ENCODE data around the gene EXOSC2. TPM values are rescaled to one million over a fixed set of nuclear protein-coding genes. Genes with fewer than 3 reads are reported as not detected.

EXOSC2 gene
- total and polyA plus RNA-seq, 2 of the 13 experiments (the other 11 are each of a cell fraction or from before 2014, with no cell fraction given) = 27.5 to 63.8 TPM

- intact Hi-C loops (cut with micrococcal nuclease; ENCODE audit: unreplicated experiment) (no loop called here), in situ Hi-C loops (cut with HindIII; ENCODE audit: extremely low pct_ligation_motif_present, low pct_unique_long_range_greater_than_20kb) (no loop called here)
- no peak overlapping the region for H3K27ac ChIP-seq (ENCODE audit: extremely low read length, insufficient read depth, low read length)
- no TSS peak for BruUV-seq (replicated peaks)
- no peak overlapping the region for H3K4me2 ChIP-seq (ENCODE audit: low read depth, low read length)
- H2AFZ ChIP-seq (ENCODE audit: low read length) = no peak overlapping the region
- H3K27me3 ChIP-seq (ENCODE audit: control insufficient read depth in 1 of 2, insufficient read depth in 2 of 2, low read length in 2 of 2) = no peaks in the 10 kb centered on the region
- H3K79me2 ChIP-seq (ENCODE audit: insufficient read depth, low read length) = peaks cover 11% of the 10 kb centered on the region
- H3K9me3 ChIP-seq (ENCODE audit: low read length) = no peaks in the 10 kb centered on the region
- FAIRE-seq = no peak
- ChIA-PET CTCF (ENCODE audit: low intra/inter-chr PET ratio, low total read pairs) (no interaction called here), POLR2A (no interaction called here)
- WGBS (ENCODE audit: low lambda C conversion rate) = 99% methylated on average over 3 of the region's 3 CpGs
- H3K36me3 ChIP-seq (replicated peaks in 1 of 2; ENCODE audit: control insufficient read depth in 1 of 2, insufficient read depth in 2 of 2, low read length in 2 of 2) = no peaks in the 10 kb centered on the region; a peak in 1 of 5 replicates
- TF ChIP-seq PLRG1 (conservative IDR thresholded peaks at IDR 0.05) (no peak), ZNF138 (CRISPR knock-in tag; IDR thresholded peaks at IDR 0.05; ENCODE audit: low read depth) (no peak), ZNF282 (IDR thresholded peaks at IDR 0.05; ENCODE audit: partially characterized antibody) (no peak), TEF (CRISPR knock-in tag; IDR thresholded peaks at IDR 0.05) (no peak), KMT2B (CRISPR knock-in tag; IDR thresholded peaks at IDR 0.05) (no peak), CCAR2 (optimal IDR thresholded peaks at IDR 0.05; ENCODE audit: low read depth, low read length) (no peak), POLR2A (IDR thresholded peaks at IDR 0.05; ENCODE audit: insufficient read depth in 1 of 2, low read depth in 2 of 2, low read length in 2 of 2) (no peak), ZNF850 (CRISPR knock-in tag; conservative IDR thresholded peaks at IDR 0.05) (no peak), ZBTB4 (CRISPR knock-in tag; IDR thresholded peaks at IDR 0.05; ENCODE audit: borderline replicate concordance) (no peak), GRHL1 (CRISPR knock-in tag; conservative IDR thresholded peaks at IDR 0.05) (no peak), PCBP1 (IDR thresholded peaks at IDR 0.05; ENCODE audit: borderline replicate concordance, low read depth, low read length) (no peak), DMTF1 (CRISPR knock-in tag; IDR thresholded peaks at IDR 0.05) (no peak), ZBTB1 (CRISPR knock-in tag; IDR thresholded peaks at IDR 0.05; ENCODE audit: borderline replicate concordance) (no peak), ELK4 (CRISPR knock-in tag; IDR thresholded peaks at IDR 0.05; ENCODE audit: borderline replicate concordance) (no peak)
- DNase-seq (ENCODE audit: low spot score) = no peak
- no peak for ATAC-seq
- no peaks in the 10 kb centered on the region for H3K4me1 ChIP-seq (ENCODE audit: insufficient read depth, low read length)
- H4K20me1 ChIP-seq (ENCODE audit: insufficient read depth, low read length) = 0 out of 2 replicates have a peak, but pooled peaks cover 2% of the 10 kb centered on the region
- no peak overlapping the region for H3K9ac ChIP-seq (ENCODE audit: insufficient read depth, low read depth, low read length)
- H3K4me3 ChIP-seq (replicated peaks in 1 of 3; ENCODE audit: insufficient read depth in 1 of 3, low read depth in 2 of 3, low read length in 3 of 3) = no peak overlapping the region
Observed at GRCh38 chr9:130746434-130747212, 53.0 kb downstream of the EXOSC2 start.
